ENCODE measurements around the gene TENM4.

Gene TENM4

DNA sequence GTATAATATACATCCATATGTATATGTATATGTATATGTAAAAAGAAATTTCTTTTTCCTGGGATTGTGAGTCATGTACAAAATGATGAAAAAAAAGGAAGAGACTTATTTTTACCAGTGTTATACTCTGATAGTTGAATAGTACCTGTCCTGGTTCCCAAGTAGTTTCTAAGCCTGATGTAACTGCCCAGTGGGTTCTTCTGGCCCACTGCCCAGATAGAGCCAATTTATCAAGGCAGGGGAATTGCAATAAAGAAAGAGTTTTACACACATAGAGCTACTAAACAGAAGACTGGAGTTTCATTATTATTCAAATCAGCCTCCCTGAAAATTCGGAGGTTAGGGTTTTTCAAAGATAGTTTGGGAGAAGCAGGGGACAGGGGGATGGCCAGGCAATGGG, 837.0 kb downstream of the TENM4 start:
- no peak for DNase-seq

Measured in activated naive CD4-positive, alpha-beta T cell treated with anti-CD3 and anti-CD28 coated beads, Interleukin-2, amount 50 U/mL, for 16 hours (primary cell).